ENCODE data around the gene MACROD1.

Gene MACROD1

GRCh38 chr11:64130618-64131017 lies 35.3 kb downstream of the MACROD1 start:
- DNase-seq (ENCODE audit: low spot score), result no peak

GRCh38 chr11:64129403-64129802 lies 36.5 kb downstream of the MACROD1 start:
- no peak for DNase-seq (ENCODE audit: low spot score)

DNA sequence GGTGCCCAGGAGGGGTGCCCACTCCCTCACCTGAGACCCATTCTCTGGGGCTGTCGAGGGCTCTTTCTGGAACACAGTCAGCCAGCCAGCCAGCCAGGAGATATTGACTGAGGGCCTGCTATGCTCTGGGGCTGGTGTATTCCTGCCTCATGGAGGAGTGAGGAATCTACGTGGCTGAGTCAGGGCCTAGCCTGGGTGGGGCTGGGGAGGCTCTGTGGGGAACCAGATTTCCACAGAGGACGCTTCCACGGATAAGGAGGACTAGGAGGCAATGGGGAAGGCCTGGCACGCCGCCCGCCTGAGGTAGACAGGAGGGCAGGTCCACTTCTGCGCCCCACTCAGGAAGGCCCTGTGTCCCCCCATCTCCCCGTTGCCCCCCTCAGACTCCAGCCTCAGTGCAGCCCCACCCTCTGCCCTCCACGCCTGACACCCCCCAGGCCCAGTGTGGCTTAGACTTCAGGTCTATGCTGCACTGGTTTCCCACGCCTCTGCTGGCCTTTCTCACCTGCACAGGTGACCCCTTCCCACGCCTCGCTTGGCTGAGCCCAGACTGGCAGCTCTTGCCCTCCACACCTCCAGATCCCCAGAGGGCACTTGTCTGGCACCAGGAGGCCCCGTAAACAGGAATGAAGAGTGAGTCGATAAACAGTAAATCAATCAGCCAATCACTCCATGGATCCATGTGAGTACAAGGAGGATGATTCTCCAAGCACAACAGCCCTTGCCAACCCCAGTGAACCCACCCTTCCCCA lies 37.5 kb downstream of the MACROD1 start:
- DNase-seq (ENCODE audit: low spot score), result no peak

DNA sequence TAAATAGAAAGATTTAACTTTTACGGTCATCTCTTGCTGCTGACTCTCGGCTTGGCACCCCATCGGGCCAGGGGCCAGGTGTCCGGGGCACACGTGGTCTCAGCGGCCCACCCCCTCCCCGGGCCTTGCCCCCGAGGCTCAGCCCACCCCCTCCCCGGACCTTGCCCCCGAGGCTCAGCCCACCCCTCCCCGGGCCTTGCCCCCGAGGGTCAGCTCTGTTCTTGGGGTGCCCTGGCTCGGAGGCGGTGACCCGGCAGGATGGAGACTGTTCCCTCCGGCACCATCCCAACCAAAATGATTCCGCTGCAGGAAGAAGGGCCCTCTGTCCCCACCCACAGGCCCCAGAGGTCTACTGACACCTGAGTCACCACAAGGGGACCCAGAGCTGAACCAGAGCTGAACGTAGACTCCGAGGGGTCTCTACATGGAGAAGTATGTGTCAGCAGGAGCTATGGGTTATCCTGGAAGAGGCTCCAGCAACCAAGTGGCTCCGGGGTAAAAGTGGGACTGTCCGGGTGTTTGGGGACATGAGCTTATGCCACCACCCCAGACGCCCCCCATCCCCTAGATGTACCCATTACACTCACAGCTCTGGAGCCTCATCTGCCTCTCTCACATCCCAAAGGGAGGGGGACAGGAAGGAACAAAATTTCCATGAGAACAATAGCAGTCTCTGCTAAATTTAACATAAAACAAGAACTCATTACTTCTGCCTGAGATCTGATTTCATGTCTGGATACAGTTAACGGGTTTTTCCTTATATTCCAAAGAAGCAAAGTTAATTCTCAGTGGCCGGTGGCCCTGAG lies 38.4 kb downstream of the MACROD1 start:
- no peak for DNase-seq (ENCODE audit: low spot score)

- no peak for DNase-seq (ENCODE audit: low spot score)
Measured at GRCh38 chr11:64126796-64127195, 39.1 kb downstream of the MACROD1 start.

GRCh38 chr11:64126371-64126770 lies 39.5 kb downstream of the MACROD1 start:
- no peak for DNase-seq (ENCODE audit: low spot score)

DNA sequence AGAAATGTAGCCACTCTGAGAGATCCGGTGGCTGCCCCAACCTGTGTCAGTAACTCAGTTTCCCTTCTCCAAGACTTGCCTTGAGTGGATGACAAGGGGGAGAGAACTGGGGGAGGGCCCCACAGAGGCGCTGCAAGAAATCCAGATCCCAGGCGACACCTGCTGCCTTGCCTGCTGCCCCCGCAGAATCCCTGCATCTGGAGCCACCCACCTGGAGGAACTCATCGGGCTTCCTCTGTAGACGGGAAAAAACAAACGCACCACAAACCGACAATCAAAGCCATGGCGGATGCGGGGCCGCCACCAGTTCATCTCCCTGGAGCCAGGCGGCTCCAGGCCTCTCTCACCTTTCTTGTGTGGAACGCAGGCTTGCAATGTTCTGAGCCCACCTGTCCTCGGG lies 40.2 kb downstream of the MACROD1 start:
- no peak for DNase-seq (ENCODE audit: low spot score)

GRCh38 chr11:64124147-64124546 lies 41.8 kb downstream of the MACROD1 start:
- no peak for DNase-seq (ENCODE audit: low spot score)

GRCh38 chr11:64123679-64124078 lies 42.2 kb downstream of the MACROD1 start:
- no peak for DNase-seq (ENCODE audit: low spot score)

DNA sequence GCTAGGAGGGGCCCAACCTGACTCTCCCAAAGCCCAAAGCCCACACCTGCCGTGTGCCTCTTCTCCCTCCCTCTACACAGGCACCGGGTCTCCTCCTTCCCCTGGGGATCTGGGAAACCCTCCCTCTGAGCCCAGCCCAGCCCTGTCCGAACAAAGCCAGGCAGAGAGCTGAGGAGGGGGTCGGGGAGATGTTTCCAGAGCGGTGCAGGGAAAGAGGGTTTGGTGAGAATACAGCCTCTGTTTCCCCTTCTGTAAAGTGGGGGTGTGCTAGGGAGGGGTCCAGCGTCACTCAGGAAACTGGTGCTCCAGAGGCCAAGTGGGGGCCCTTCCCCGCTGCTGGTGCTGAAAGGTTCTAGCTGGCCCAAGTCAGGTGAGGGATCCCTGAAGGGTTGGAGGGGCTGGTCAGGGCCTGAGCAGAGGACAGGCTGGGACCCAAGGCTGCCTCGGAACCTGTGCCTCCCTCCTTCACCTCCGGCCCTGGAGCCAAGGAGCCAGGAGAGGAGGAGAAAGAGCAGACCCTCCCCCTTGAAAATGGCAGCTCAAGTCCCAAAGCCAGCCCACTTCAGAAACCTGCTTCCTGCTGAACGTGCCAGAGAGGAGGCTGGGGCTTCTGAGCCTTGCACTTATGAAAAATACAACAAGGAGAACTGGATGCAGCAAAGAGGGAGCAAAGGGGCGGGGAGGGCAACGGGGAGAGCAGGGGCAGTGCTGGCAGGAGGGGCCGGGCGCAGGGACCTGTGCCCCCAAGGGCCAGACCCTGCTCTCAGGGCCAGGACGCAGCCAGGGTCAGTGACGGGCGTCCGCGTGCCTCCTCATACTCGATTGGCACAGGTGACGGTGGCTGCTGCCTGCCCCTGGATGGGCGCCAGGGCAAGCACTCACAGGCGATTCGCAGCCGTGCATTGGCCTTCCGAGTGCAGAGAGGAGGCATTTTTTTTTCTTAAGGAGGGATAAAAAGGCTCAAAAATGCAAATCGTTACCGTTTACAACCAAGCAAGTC lies 43.2 kb downstream of the MACROD1 start:
- DNase-seq (ENCODE audit: low spot score), result no peak

DNA sequence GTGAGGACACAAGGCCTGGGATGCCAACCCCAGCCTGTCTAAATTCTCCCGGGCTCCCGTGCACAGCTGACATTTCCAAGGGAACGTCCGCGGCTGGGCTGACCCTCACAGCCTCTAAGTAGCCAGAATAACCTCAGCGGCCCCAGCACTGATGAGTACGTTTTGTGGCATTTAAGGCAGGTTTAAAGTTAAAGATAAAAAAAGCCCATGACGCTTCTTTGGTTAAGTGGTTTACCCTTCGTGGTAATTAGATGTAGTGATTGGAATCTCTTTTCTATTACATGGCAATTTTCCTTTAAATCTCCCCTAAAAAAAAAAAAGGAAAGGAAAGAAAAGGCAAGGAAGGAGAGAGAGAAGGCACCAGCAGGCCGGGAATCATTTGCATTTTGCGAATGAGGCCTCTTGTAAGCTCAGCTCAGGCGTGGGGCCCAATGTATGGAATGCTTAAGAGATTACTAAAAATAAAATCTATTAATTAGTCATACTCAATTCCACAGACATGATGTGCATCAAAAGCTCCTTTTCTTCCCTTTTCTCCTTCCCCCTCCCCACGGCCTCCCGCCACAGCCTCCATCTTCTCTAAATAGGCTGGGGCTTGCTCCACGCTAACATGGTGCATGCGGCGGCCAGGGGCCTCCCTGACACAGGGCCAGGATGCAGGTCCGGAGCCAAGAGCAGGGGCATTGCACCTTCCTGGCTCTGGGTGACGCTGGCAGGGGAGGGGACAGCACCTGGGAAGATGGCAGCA lies 44.1 kb downstream of the MACROD1 start:
- no peak for DNase-seq (ENCODE audit: low spot score)

GRCh38 chr11:64120951-64121569 lies 44.9 kb downstream of the MACROD1 start:
- DNase-seq (ENCODE audit: low spot score), result no peak

- no peak for DNase-seq (ENCODE audit: low spot score)
Measured at GRCh38 chr11:64119700-64120099, 46.2 kb downstream of the MACROD1 start.

- no peak for DNase-seq (ENCODE audit: low spot score)
Measured at GRCh38 chr11:64118876-64119665, 46.8 kb downstream of the MACROD1 start.

DNA sequence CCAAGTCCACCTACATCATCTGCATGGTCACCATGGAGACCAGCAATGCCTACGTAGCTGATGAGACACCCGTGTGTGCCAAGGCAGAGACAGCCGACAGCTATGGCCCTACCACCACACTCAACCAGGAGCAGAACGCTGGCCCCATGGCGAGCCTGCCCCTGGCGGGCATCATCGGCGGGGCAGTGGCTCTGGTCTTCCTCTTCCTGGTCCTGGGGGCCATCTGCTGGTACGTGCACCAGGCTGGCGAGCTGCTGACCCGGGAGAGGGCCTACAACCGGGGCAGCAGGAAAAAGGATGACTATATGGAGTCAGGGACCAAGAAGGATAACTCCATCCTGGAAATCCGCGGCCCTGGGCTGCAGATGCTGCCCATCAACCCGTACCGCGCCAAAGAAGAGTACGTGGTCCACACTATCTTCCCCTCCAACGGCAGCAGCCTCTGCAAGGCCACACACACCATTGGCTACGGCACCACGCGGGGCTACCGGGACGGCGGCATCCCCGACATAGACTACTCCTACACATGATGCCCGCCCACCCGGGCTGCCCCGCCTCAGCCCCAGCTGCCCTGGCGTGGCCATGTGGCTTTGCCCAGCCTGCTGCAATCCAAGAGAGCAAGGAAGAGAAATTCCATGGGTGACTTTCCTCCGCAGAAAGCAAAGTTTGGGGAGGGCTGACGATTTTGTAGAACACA lies 48.0 kb downstream of the MACROD1 start:
- DNase-seq (ENCODE audit: low spot score), result no peak

DNA sequence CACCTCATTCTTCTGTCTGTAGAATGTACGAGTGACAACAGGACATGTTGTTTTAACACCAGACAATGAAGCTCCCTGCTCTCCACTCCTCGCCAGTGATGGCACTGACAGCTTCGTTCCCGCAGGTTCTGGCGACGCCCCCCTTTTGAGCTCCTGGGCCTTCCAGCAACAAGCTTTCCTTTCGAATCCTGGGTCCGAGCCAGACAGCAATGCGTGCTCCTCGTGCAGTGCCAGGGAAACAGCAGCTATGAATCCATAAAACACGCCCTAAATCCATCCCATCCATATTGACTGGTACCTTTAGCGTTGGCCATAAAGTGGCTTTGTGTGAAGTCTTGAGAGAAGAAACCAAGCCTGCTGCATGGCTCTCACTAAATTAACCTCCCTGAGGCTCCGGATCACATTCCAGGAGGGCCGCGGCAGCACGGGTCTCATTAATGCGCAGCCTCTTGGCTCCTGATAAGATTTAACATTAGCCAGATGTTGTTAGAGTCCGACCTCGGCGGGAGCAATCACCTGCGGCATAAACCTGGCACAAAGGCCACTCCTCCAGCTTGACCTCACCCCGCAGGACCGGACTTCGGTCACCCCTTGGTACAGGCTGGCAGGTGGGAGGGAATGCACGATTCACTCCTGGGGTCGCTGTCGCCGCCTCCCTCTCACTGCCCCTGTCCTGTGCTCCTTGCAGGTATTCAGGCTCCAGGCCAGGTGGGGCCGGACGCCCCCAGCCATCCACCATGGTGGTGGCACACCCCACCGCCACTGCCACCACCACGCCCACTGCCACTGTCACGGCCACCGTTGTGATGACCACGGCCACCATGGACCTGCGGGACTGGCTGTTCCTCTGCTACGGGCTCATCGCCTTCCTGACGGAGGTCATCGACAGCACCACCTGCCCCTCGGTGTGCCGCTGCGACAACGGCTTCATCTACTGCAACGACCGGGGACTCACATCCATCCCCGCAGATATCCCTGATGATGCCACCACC lies 50.1 kb downstream of the MACROD1 start:
- DNase-seq (ENCODE audit: low spot score), result no peak

GRCh38 chr11:64114231-64114630 lies 51.7 kb downstream of the MACROD1 start:
- DNase-seq (ENCODE audit: low spot score), result no peak

- DNase-seq (ENCODE audit: low spot score), result no peak
Measured at GRCh38 chr11:64113462-64113780, 52.5 kb downstream of the MACROD1 start.

Measured in CD4-positive, alpha-beta T cell treated with Interleukin-15 for 4 hours (primary cell).